Measurements from ENCODE around the gene ADH4. TPM values are rescaled to one million over a fixed set of nuclear protein-coding genes. Genes with fewer than 3 reads are reported as not detected.
A peak's percentile ranks its signal among the peaks of the same experiment; 100 is the strongest.

ADH4 gene
- total RNA-seq, 2 experiments from 2014 or later: not detected

DNA sequence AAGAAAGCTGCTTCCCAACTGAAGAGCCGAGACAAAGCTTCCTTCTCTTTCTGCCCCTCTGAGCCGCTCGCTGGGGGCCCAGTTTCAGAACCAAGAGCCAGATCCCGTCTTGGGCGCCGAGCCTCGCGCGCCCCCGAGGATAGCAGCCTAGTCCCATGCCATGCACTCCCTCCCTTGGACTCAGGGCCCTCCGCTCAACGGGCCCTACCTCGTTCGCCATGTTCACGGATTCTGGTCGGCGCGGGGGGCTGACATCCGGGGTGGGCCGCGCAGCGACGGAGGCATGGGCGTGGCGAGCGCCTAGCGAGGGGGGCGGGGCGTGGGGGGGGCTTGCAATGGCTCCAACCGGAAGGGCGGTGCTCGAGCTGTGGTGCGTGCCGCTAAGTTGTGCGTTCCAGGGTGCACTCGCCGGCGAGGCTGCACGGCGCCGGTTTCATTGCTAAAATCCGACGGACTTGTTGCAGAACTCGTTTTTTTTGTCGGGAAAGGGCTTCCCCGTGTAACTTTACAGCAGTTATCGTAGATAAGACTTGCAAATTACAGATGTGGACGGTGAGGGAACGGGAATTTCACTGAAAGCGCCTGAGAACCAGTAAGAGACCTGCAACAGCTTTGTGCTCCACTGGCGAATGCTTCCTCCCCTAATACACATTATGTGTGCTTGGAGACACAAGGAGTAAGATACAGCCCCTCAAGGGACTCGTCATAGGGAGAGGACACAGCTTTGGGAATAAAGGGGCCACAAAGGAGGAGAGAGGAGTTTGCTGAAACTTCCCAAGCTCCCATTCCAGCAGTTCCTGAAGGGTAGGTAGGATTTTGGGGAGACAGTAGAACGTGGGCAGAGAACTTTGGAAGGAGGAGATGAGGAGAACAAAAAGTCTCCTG, 55.4 kb downstream of the ADH4 start, which contains the start of gene ADH5:
TSS of gene ADH5 (minus strand) at position 308 of the 885 bp plus-strand sequence. CDS start at position 220, 88 bp downstream.
- DNase-seq (peak; percentile 86 to 96 (median 91)), ATAC-seq (ENCODE audit: poor library complexity) (peak; percentile 95)
- Histone ChIP-seq H3K27me3 (ENCODE audit: control insufficient read depth in 1 of 2, insufficient read depth in 2 of 2, low read length in 2 of 2) (no peaks in the 10 kb centered on the region), H3K36me3 (ENCODE audit: insufficient read depth, low read length) (peaks cover 19% of the 10 kb centered on the region), H3K4me1 (ENCODE audit: insufficient read depth, low read length) (peaks cover 25% of the 10 kb centered on the region), H3K27ac (ENCODE audit: low read depth in 1 of 2, low read length in 2 of 2) (peak within 1 kb of the TSS; percentile 76 to 82), H3K4me3 (ENCODE audit: low read length) (peak within 1 kb of the TSS; percentile 93), H3K9me3 (ENCODE audit: control insufficient read depth in 1 of 2, insufficient read depth in 1 of 2, low read length in 2 of 2) (no peaks in the 10 kb centered on the region)
- Mint-ChIP-seq H3K4me3 (peak within 1 kb of the TSS; percentile 95), H3K27ac (peak within 1 kb of the TSS; percentile 93), H3K9me3 (no peaks in the 10 kb centered on the region), H3K36me3 (ENCODE audit: low read depth) (peaks cover 34% of the 10 kb centered on the region), H3K4me1 (ENCODE audit: low read depth) (peaks cover 65% of the 10 kb centered on the region), H3K27me3 (no peaks in the 10 kb centered on the region)
- intact Hi-C loops (cut with DNase I, micrococcal nuclease): loop anchor here (1.0 to 5.0 kb wide), 9 partner anchors 36 to 946 kb away; partner anchors contain the start of genes RAP1GDS1 (in 2 of the 2), TRMT10A (in 2 of the 2), EIF4E (in 1 of the 2) and H2AZ1 (in 1 of the 2)
- CTCF ChIA-PET: interaction anchor here (0.6 to 2.8 kb wide), 4 partner anchors 33 to 192 kb away, joined by 3 to 26 read pairs (median 6); partner anchors contain the start of gene METAP1
- TF ChIP-seq CTCF (IDR thresholded peaks at IDR 0.05): no peak
- POLR2A ChIA-PET: interaction anchor here (0.5 to 2.3 kb wide), 23 partner anchors 10 to 945 kb away, joined by 3 to 79 read pairs (median 4); partner anchors contain the start of genes DNAJB14, EIF4E, LAMTOR3 and METAP1

- H3K4me3 ChIP-seq (ENCODE audit: low read length): peak overlapping the region; percentile 93
- peak overlapping the region; percentile 93 for H3K27ac Mint-ChIP-seq
- CTCF ChIA-PET: interaction anchor here (0.6 to 2.8 kb wide), 3 partner anchors 41 to 192 kb away, joined by 3 to 26 read pairs (median 4); partner anchors contain the start of gene METAP1
Measured at GRCh38 chr4:99088023-99088449, 56.1 kb downstream of the ADH4 start.

More at GRCh38 chr4:99088023-99088449, 56.1 kb downstream of the ADH4 start:
- POLR2A ChIA-PET: interaction anchor here (0.5 to 2.3 kb wide), 20 partner anchors 9 to 945 kb away, joined by 3 to 79 read pairs (median 6); partner anchors contain the start of genes DNAJB14, EIF4E, LAMTOR3 and METAP1
- H3K27ac ChIP-seq (ENCODE audit: low read depth in 1 of 2, low read length in 2 of 2): peak overlapping the region; percentile 76 to 81
- DNase-seq: peak in 5 of 14 experiments; percentile 2 to 52 (median 34)
- peaks cover 25% of the 10 kb centered on the region for H3K4me1 ChIP-seq (ENCODE audit: insufficient read depth, low read length)
- peaks cover 41% of the 10 kb centered on the region for H3K36me3 Mint-ChIP-seq (ENCODE audit: low read depth)
- H3K9me3 ChIP-seq (ENCODE audit: control insufficient read depth in 1 of 2, insufficient read depth in 1 of 2, low read length in 2 of 2): no peaks in the 10 kb centered on the region
- H3K36me3 ChIP-seq (ENCODE audit: insufficient read depth, low read length): peaks cover 24% of the 10 kb centered on the region
- no peak for TF ChIP-seq CTCF (IDR thresholded peaks at IDR 0.05)
- peak overlapping the region; percentile 95 for H3K4me3 Mint-ChIP-seq
- ATAC-seq (ENCODE audit: poor library complexity): peak; percentile 10
- no peaks in the 10 kb centered on the region for H3K27me3 ChIP-seq (ENCODE audit: control insufficient read depth in 1 of 2, insufficient read depth in 2 of 2, low read length in 2 of 2)
- H3K27me3 Mint-ChIP-seq: no peaks in the 10 kb centered on the region
- H3K4me1 Mint-ChIP-seq (ENCODE audit: low read depth): peaks cover 66% of the 10 kb centered on the region
- intact Hi-C loops (cut with DNase I, micrococcal nuclease): loop anchor here (1.0 to 5.0 kb wide), 9 partner anchors 36 to 946 kb away; partner anchors contain the start of genes RAP1GDS1 (in 2 of the 2), TRMT10A (in 2 of the 2), EIF4E (in 1 of the 2) and H2AZ1 (in 1 of the 2)
- H3K9me3 Mint-ChIP-seq: no peaks in the 10 kb centered on the region
